NCI-H1417 treated with DMSO at 0.1 percent for 48 hours (cell line): ENCODE measurements around the gene MUSTN1.

Source experiments
- DNase-seq: peaks from one replicate; lab custom pipeline; 2025; lab: John Stamatoyannopoulos, UW

The MUSTN1 gene

GRCh38 chr3:52851348-52851747 lies 16.5 kb upstream of the MUSTN1 start:
- no peak for DNase-seq

GRCh38 chr3:52849656-52850055 lies 14.8 kb upstream of the MUSTN1 start:
- DNase-seq: no peak

GRCh38 chr3:52848617-52849016 lies 13.8 kb upstream of the MUSTN1 start:
- no peak for DNase-seq

GRCh38 chr3:52847726-52848125 lies 12.9 kb upstream of the MUSTN1 start:
- DNase-seq: no peak

- DNase-seq: no peak
These were observed 12.4 kb upstream of the MUSTN1 start for GRCh38 chr3:52847241-52847640.

GRCh38 chr3:52846432-52846965 lies 11.7 kb upstream of the MUSTN1 start:
- DNase-seq: no peak

- no peak for DNase-seq
These were observed 11.0 kb upstream of the MUSTN1 start for GRCh38 chr3:52845691-52846431.

- DNase-seq: no peak
These were observed 10.3 kb upstream of the MUSTN1 start for GRCh38 chr3:52845157-52845556.

- no peak for DNase-seq
These were observed 9.6 kb upstream of the MUSTN1 start for GRCh38 chr3:52844290-52844975.

- DNase-seq: no peak
These were observed 9.1 kb upstream of the MUSTN1 start for GRCh38 chr3:52843881-52844280.

GRCh38 chr3:52843108-52843865 lies 8.5 kb upstream of the MUSTN1 start:
- no peak for DNase-seq

- no peak for DNase-seq
These were observed 7.6 kb upstream of the MUSTN1 start for GRCh38 chr3:52842424-52842823.

- no peak for DNase-seq
These were observed 7.1 kb upstream of the MUSTN1 start for GRCh38 chr3:52841981-52842340.

- DNase-seq: no peak
These were observed 6.6 kb upstream of the MUSTN1 start for GRCh38 chr3:52841211-52841980.

- no peak for DNase-seq
These were observed 5.2 kb upstream of the MUSTN1 start for GRCh38 chr3:52839892-52840545.

- no peak for DNase-seq
These were observed 4.4 kb upstream of the MUSTN1 start for GRCh38 chr3:52839268-52839575.

GRCh38 chr3:52838561-52839267 lies 3.9 kb upstream of the MUSTN1 start:
- DNase-seq: no peak

- no peak for DNase-seq
These were observed 2.2 kb upstream of the MUSTN1 start for GRCh38 chr3:52836986-52837385.

- no peak for DNase-seq
These were observed 1.6 kb upstream of the MUSTN1 start for GRCh38 chr3:52836471-52836845.

- DNase-seq: no peak
These were observed 1.1 kb upstream of the MUSTN1 start for GRCh38 chr3:52835766-52836470.
